Stimulated activated CD8-positive, alpha-beta memory T cell treated with anti-CD3 and anti-CD28 coated beads, Interleukin-12 subunit alpha, Interleukin-12 subunit beta, amount 100 ng/mL, for 1 hour (primary cell): ENCODE measurements around the gene LRPAP1.
"Not testable (repeated sequence)": the region's sequence is repeated elsewhere in the genome, so short reads cannot be mapped to it uniquely, and the experiment has no call there.

Source experiments
- DNase-seq: peaks from one replicate; pipeline ENCODE4 v3.0.0-alpha.2; 2020; ENCODE audit warnings: low read depth

Gene LRPAP1

DNA sequence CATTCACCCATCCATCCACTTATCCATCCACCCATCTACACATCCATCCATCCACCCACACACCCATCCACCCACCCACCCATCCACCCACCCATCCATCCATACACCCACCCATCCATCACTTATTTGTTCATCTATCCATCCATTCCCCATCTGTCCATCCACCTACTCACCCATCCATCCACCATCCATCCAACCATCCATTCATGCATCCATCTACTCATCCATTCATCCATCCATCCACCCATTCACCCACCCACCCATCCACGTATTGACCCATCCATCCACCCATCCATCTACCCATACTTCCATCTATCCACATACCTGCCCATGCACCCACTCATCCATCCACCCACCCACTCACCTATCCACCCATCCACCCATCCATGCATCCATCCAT lies 28.2 kb upstream of the LRPAP1 start:
- not testable (repeated sequence) for DNase-seq

DNA sequence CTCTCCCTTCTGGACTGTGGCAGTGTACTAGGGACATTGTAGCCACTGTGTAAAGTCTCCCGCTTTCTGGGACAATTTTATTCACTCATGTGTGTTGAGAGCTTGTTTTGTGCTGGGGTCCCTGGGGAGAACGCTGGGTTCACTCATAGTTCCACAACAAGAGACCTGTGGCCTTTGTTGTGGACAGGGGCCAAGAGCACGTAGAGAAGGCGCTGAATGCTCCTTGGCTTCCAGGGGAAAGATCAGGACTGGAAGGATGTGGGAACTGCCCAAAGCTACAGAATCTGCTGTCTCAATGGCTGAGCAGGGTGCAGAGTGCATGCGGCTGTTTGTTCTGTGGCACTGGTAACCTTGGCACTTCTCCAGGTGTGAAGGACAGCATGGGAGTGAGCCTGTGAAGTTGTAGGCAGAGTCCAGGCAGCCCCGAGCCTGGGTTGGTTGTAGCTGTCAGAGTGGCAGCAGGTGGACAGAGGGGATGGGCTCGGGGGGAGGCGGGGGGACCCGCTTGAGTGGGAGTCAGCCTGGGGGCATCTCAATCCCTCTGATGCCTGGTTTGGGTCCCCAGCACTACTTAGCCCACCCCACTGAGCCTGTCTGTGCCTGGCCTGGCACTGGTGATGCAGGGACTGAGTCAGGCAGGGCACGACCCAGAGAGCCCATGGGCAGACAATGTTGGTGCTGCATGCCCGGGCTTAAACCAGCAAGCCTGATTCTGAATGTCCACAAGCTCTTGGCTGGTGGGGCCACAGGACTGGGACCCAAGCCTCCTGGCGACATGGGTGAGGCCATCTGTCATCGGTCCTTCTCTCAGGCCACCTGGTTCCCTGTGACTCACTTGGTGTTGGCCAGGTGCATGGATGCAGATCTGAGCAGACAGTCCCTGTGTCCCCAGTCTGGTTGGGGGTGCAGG lies 27.4 kb upstream of the LRPAP1 start:
- DNase-seq: not testable (repeated sequence)

DNA sequence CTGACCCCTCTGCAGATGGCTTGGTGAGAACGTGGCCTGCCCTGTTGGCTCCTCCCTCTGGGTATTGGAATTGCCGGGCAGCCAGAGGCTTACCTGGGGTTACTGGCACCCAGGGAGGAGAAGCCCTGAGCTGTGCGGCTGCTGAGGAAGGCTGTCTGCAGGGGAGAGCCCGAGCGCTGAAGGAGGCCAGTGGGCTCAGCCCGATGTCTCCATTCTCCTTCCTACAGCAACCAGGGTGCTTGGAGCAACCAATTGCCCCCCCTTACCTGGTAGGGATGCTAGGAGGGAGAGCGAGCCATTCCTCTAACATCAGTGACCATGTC lies 26.3 kb upstream of the LRPAP1 start:
- not testable (repeated sequence) for DNase-seq

DNA sequence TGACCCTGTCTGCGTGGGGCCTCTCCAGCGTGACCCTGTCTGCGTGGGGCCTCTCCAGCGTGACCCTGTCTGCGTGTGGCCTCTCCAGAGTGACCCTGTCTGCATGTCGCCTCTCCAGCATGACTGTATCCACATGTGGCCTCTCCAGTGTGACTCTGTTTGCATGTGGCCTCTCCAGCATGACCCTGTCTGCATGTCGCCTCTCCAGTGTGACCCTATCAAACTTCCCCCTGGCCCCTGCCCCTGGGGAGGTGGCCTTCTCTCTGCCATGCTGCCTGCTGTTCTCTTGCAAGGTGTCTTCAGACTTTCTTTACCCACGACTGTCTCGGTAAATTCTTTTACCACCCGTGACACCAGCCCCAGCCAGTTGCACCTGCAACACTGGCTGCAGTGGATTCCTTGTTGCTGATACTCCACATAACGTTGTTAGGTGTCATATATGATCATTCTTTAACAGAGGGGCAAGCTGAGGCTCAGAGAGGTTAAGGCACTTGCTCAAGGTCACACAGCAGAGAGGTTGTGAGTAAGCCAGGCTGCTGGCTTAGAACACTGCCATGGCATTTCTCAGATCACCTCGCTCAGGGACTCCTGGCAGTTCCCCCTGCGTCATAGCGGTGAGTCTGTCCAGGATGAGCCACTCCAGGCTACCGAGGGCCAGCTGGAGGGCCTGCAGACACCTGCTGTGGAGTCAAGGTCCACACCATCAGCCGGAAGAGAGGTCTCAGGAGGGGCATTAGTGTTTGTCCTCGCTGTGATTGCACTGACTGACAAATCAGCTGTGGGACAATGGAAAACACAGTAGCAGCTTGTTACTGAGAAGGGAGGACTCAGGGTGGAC lies 25.7 kb upstream of the LRPAP1 start:
- DNase-seq: not testable (repeated sequence)

DNA sequence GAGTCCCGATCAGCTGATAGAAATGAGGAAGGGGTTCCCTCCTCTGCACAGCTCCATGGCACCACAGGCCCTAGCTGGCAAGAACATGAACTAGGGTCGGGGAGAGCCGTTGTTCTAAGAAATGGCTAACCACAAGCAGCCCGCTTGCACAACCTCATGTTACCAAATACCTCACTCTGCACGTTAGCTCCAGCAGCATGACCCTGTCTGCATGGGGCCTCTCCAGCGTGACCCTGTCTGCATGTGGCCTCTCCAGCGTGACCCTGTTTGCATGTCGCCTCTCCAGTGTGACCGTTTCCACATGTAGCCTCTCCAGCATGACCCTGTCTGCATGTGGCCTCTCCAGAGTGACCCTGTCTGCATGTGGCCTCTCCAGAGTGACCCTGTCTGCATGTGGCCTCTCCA lies 24.9 kb upstream of the LRPAP1 start:
- DNase-seq: not testable (repeated sequence)

DNA sequence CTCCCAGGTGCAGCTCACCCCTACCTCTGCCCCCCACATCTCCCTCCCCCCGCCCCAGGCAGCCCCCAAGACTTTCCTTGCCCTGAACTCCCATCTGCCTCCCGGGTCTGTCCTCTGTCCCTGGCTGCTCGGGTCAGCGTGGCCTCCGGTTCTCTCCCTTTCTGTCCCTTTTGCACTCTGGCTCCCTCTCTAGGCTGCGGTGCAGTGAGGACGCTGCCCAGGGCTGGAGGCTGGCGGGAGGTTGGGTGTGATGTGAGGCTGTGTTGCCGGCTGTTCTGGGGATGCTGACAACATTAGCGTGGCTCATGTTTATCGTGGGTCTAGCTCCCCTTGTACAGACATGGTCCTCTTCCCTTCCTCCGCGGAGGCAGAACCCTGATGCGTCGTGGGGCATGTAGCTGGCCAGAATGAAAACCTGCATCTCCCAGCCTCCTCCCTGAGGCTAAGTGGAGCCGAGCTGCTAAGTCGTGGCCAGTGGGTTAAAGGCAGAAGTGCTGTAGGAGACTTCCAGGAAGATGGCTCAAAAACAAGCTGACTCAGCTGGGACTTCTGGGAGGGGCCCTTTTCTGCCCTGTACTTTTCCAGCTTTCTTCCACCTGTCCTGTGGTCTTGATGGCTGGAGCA lies 24.1 kb upstream of the LRPAP1 start:
- not testable (repeated sequence) for DNase-seq

DNA sequence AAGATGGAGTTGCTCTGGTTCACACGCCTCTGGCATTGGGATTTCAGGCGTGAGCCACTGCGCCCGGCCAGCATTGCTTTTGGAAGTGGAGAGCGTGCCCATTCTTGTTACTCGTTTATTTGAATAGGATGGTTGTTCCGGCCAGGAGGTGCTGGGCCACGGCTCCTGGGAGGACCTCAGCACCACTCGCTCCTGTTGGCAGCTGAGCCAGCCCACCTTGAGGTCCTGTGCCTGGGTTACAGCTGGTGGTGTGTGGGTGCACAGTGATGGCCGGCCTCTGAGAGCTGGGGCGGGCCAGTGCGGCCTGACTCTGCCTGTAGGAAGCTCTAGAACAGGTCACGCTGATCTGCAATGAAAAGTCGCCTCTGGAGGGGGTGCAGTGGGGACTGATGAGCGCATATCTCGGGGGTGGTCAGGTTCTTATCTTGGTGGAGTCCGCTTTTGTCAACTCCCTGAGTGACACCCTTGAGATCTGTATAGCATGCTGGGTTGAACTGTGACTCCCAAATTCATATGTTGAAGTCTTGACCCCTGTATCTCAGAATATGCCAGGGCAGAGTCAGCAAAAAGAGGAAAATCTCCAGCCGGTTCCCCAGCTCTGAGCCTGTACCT lies 23.3 kb upstream of the LRPAP1 start:
- not testable (repeated sequence) for DNase-seq

DNA sequence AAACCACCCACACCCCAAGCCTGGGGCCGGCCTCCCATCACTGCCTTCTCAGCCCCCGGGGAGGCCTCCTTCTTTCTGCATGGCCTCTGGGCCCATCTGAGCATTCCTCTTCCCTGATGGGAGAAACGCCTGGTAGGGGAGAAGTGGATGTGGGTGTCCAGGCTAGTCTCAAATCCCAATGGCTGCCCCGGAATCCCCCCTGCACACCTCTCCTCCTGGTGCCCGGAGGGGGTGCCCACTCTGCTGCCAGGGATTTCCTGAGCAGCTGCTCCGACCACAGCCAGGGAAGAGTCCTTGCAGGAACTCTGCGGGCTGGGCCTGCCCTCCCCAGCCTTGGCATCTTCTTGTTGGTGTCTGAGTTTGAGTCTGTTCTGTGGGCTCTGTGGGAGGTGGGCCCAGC lies 19.1 kb upstream of the LRPAP1 start:
- not testable (repeated sequence) for DNase-seq

DNA sequence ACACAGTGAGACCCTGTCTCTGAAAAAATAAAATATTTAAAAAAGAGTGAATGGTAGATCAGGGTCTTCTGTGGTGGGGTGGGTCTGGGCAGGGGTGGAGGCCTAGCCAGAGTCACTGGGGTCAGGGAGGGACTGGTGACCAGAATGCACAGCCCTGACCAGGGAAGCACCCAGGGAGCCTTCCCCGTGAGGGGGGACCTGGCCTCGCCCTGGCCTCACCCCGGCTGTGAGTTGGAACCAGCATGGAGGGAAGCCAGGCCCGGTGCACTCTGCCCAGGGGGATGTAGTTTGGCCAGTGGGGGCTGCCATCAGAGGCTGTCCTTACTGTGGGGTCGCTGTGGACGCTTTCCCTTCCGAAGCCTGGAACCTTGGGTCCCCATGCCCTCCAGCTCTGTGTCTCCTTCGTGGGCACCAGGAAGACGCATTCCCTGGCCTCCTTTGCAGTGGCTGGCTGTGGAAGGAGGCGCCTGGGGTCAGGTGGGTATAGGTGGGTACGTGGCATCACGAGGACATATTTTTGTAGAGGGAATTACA lies 18.6 kb upstream of the LRPAP1 start:
- not testable (repeated sequence) for DNase-seq

DNA sequence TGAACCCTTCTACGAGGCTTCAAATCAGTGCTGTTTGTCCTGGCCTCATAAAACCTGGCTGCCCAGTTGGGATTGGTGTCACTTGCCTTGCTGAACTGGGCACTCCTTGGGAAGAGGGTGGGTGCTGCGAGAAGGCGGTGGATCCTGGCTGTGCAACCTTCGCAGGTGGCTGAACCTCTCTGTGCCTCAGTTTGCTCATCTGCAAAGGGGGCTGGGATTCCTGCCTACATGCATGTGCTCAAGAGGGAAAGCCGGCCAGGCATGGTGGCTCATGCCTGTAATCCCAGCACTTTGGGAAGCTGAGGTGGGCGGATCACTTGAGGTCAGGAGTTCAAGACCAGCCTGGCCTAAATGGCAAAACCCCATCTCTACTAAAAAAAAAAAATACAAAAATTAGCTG lies 17.8 kb upstream of the LRPAP1 start:
- DNase-seq: not testable (repeated sequence)

DNA sequence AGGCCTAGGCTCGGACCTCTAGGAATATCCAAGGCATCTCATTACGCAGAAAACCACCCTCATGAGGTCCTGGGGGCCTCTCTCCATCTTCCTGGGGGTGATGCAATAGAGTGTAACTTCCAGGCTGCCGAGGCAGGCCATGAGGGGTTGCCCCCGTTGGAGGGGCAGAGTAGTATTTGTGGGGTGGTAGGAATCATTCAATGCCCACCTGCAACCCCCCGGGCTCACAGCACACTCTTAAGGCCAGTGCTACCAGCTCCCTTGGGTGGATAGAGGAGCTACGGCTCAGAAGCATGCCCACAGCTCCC lies 17.4 kb upstream of the LRPAP1 start:
- DNase-seq: not testable (repeated sequence)

DNA sequence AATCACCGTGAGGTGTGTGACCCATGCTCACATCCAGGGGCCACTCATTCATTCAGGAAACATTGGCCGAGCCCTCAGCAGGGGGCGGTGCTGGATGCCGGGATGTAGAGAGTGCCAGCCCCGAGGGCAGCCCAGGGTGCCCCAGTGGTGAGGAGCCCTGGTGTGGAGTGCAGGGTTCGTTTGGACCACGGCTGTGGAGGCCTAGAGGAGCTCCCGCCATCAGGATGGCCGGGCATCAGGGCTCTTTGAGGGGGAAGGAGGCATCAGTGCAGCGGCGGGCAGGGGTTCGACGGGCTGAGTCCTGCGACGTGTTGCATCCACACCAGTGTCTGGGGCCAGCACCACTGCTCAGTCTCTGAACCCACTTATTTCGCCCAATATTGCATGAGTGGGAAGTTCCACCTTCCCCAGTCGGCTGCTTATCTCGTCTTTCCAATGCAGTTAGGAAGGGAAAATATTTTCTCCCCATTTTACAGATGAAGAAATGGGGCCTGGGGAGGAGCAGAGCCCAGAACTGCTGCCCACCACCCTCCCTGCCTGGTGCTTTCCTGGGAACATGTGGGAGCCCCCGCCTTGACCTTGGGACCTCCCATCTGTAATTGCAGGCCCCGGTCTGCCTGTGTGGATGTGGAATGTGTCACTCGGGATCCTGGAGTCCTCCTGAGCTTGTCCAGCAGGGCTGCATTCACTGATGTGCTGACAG lies 16.9 kb upstream of the LRPAP1 start:
- DNase-seq: not testable (repeated sequence)

DNA sequence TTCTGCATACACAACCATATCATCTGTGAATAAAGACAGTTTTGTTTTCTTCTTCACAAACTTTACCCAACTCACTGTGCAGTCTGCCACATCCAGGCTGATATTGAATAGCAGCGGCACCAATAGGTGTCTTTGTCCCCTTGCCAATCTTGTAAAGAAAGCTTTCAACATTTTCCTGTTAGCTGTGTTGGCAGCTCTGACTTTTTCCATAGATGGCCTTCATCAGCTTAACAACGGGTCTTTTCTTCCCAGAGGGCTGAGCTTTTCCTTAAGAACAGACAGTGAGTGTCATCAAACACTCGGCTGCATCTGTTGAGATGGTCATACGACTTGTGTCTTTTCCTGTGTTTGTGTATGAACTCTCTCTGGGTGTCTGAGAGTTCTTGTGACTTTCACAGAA lies 14.5 kb upstream of the LRPAP1 start:
- not testable (repeated sequence) for DNase-seq

DNA sequence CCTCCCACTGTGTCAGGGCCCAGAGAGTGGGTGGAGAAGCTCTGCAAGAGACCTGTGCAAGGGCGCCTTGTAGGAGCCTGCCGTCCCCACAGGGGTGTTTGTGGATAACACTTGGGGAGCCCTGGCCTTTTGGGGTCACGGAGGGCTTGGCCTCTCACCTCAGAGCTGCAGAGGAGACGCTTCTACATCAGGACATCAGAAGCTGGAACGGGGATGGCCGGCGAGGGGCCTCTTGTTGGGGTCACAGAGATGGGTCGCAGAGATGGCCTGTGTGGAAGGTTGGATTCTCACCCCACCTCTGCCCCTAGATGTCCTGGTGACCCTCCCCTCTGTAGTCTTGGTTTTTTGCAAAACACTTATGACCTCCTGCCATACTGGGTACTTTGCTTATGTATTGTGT lies 13.1 kb upstream of the LRPAP1 start:
- not testable (repeated sequence) for DNase-seq

DNA sequence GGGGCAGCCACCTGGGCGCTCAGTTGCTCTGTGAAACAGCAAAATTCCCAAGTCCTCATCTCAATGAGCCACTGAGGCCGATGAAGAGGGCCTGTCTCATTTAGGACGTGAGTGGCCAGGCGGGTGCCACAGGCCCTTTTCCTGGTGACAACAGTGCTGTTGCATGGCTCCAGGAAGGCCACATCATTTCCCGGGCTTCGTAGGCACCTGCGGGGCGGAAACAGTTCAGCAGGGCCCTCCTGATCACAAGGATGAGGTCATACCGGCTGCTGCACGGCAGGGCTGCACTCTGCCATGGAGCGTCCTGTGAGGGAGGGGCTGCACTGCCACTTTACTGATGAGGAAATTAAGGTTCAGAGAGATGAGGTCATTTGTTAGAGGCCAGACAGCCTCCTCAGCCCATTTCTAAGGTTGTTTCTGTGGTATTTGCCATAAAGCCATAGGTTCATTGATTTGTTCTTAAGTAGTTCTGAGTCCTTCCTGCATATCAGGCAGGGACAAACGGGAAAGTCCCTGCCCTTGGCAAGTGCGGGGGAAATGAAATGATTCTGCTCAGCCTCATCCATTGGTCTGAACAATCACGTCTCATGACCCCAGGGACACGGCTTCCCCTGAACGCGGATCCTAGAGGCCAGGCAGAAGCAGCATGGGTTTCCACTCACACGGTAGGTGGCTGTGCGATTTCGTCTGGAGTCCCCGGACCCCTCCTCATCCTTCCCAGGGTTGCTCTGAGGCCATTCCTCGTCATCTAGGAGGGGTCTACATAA lies 12.2 kb upstream of the LRPAP1 start:
- not testable (repeated sequence) for DNase-seq

DNA sequence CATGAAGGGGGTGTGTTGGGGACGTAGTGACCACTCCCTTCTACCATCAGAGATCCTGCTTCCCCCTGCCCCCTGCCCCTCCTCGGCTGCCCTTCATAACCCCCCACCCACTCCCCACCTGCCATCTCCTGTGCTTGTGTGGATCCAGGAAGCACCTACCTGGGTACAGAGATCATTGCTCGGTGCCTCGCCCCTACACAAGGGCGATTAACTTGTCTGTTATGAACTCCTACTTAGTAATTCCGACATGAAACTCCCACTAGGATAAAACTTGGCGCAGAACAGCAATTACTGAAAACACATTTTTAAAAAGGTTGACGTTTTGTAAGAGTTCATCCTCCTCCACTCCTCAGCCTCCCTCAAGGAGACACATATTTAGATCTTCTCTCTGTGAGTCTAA lies 11.2 kb upstream of the LRPAP1 start:
- DNase-seq: not testable (repeated sequence)

DNA sequence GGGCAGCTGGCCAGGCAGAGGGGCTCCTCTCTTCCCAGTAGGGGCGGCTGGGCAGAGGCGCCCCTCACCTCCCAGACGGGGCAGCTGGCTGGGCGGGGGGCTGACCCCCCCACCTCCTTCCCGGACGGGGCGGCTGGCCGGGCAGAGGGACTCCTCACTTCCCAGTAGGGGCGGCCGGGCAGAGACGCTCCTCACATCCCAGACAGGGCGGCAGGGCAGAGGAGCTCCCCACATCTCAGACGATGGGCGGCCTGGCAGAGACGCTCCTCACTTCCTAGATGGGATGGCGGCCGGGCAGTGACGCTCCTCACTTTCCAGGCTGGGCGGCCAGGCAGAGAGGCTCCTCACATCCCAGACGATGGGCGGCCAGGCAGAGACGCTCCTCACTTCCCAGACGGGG lies 6.7 kb upstream of the LRPAP1 start:
- not testable (repeated sequence) for DNase-seq

DNA sequence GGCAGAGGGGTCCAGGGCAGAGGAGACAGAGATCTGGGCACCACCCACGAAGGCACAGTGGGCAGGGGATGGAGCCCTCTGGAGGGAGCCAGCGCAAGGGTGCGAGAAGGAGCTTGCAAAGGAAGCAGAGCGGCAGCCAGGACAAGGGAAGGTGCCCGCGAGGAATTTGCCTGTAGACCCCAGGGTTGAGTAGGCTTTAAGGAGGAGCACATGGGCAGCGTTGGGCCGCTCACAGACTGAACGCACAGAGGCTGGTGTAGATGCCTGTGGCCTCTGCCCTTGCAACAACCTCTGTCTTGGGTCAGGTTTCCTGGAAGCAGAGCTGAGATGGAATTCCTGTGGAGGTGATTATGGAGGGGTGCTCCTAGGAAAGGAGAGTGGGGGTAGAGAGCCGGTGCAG lies 3.6 kb upstream of the LRPAP1 start:
- not testable (repeated sequence) for DNase-seq

DNA sequence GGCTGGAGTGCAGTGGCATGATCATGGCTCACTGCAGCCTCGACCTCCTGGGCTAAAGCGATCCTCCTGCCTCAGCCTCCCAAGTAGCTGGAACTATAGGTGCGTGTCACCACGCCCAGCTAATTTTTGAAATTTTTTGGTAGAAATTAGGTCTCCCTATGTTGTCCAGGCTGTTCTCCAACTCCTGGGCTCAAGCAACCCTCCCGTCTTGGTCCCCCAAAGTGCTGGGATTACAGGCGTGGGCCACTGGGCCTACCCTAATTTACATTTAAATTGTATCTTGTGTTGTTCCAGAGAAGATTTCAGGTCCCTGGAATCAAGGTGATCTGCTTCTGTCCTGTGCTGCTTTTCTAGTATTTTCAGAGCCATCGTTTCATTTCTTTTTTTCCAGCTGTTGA lies 1.2 kb upstream of the LRPAP1 start:
- no peak for DNase-seq

DNA sequence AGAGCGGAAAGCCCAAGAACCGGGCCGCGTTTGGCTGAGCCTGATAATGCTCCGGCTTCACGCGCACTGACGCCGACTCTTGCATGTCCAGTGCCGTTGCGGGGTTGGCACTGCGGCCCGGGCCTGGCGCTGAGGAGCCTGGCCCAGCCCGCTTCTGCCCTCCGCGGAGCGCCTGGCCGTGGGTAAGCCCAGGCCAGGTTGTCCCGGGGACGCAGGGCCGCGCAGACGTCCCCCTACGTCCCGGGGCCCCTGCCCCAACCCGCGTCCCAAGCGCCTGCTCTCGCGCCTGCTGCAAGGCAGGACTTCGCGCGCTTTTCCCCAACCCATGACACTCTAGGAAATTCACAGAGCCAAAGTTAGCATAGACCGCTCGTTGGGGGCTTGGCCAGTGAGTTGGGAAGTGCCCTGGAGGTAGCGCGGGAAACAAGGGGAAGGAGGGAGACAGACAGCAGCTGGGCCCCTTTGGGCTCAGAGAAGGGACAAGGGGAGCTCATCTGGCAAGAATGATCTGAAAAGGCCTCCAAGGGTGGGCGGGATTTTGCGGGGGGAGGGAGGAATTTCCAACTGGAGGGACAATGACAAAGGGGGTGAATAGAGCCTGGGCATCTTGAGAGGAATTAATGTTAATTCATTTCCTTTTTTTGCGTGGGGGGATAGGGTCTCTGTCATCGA lies 665 bp upstream of the LRPAP1 start:
- no peak for DNase-seq
